Cardiac muscle cell (in vitro differentiated cells and primary cell): Measurements from ENCODE around the gene SRGAP1. TPM values are rescaled to one million over a fixed set of nuclear protein-coding genes. Genes with fewer than 3 reads are reported as not detected.
"Not testable (repeated sequence)": the region's sequence is repeated elsewhere in the genome, so short reads cannot be mapped to it uniquely, and the experiment has no call there.

Experiments used
- DNase-seq, 2 donors: peaks; one replicate each; pipeline versions ENCODE4 v3.0.0 to v3.0.0-alpha.2; 2010 to 2017; ENCODE audit warnings: low read depth in 1 of 2, low spot score in 1 of 2
- H3K27ac ChIP-seq: fragments of 200-600 bp; sonication (generic); 2 replicates; pipeline ENCODE4 v1.5.1; 2016
- H3K27me3 ChIP-seq: fragments of 200-600 bp; sonication (generic); 2 replicates; pipeline ENCODE4 v1.6.0; 2016; ENCODE audit warnings: control low read depth
- H3K36me3 ChIP-seq: fragments of 200-600 bp; sonication (generic); 2 replicates; pipeline ENCODE4 v1.5.1; 2016; ENCODE audit warnings: control low read depth
- H3K4me1 ChIP-seq: fragments of 200-600 bp; sonication (generic); 2 replicates; pipeline ENCODE4 v1.8.1; 2017; ENCODE audit warnings: low read depth, mild to moderate bottlenecking, mixed run types
- H3K4me3 ChIP-seq: fragments of 200-600 bp; sonication (generic); 2 replicates; pipeline ENCODE4 v1.5.1; 2016; ENCODE audit warnings: mild to moderate bottlenecking
- H3K9me3 ChIP-seq: fragments of 200-600 bp; sonication (generic); 2 replicates; pipeline ENCODE4 v1.5.1; 2017; ENCODE audit warnings: low read depth, mild to moderate bottlenecking, control low read depth
- polyA plus RNA-seq: library from polyadenylated mRNA; unstranded; fragments of >200 nt; fragmentation: Nextera tagmentation; extraction: Ambion mirVana; gene quantifications from 2 replicates; pipeline ENCODE4 v1.2.1, GENCODE V29; 2016
- total RNA-seq: library from RNA; depleted of rRNA; stranded (reverse); fragments of >200 nt; gene quantifications from 2 replicates; pipeline ENCODE4 v1.2.3, GENCODE V29; 2016
- TF ChIP-seq, protein P1 (sequence below): IDR thresholded peaks from 2 replicates; pipeline ENCODE4 v1.5.1; 2012; ENCODE audit warnings: low read depth, mild to moderate bottlenecking, low read length

Gene SRGAP1
- total and polyA plus RNA-seq, 2 experiments from 2014 or later = 2.7 to 3.9 TPM

DNA sequence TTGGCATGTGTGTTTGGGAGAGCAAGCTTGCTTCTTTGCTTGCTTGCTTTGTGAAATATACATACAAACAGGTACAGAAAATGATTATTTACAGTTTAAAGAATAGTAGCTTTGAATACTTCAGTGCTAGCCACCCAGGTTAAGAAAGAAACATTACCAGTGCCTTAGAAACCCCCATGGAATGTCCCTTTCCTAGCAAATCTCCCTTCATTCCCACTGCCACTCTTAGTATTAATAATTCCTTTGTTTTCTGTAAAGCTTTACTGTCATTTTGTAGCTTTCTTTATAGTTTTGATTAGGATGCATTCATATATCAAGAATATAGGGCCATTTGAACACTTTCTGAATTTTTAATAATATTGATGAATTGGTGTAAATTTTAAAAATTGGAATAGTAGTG, 9.5 kb downstream of the SRGAP1 start:
- no peak overlapping the region for H3K4me3 ChIP-seq
- no peak for DNase-seq
- no peak overlapping the region for H3K27ac ChIP-seq
- TF ChIP-seq, protein P1, sequence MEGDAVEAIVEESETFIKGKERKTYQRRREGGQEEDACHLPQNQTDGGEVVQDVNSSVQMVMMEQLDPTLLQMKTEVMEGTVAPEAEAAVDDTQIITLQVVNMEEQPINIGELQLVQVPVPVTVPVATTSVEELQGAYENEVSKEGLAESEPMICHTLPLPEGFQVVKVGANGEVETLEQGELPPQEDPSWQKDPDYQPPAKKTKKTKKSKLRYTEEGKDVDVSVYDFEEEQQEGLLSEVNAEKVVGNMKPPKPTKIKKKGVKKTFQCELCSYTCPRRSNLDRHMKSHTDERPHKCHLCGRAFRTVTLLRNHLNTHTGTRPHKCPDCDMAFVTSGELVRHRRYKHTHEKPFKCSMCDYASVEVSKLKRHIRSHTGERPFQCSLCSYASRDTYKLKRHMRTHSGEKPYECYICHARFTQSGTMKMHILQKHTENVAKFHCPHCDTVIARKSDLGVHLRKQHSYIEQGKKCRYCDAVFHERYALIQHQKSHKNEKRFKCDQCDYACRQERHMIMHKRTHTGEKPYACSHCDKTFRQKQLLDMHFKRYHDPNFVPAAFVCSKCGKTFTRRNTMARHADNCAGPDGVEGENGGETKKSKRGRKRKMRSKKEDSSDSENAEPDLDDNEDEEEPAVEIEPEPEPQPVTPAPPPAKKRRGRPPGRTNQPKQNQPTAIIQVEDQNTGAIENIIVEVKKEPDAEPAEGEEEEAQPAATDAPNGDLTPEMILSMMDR = no peak
- H3K36me3 ChIP-seq = no peaks in the 10 kb centered on the region
- H3K9me3 ChIP-seq = no peaks in the 10 kb centered on the region
- H3K4me1 ChIP-seq = no peaks in the 10 kb centered on the region
- no peaks in the 10 kb centered on the region for H3K27me3 ChIP-seq

GRCh38 chr12:63855299-63855698, 10.8 kb downstream of the SRGAP1 start:
- no peak for DNase-seq
- Histone ChIP-seq H3K9me3 (no peaks in the 10 kb centered on the region), H3K4me3 (no peak overlapping the region), H3K27ac (no peak overlapping the region), H3K4me1 (no peaks in the 10 kb centered on the region), H3K36me3 (no peaks in the 10 kb centered on the region), H3K27me3 (no peaks in the 10 kb centered on the region)
- TF ChIP-seq, protein P1 = no peak

GRCh38 chr12:63857771-63858670, 13.5 kb downstream of the SRGAP1 start:
- H3K4me3 ChIP-seq = no peak overlapping the region
- H3K36me3 ChIP-seq = no peaks in the 10 kb centered on the region
- H3K4me1 ChIP-seq = no peaks in the 10 kb centered on the region
- DNase-seq = peak in 1 of 2 donors; percentile 64
- TF ChIP-seq, protein P1 = no peak
- no peaks in the 10 kb centered on the region for H3K9me3 ChIP-seq
- no peak overlapping the region for H3K27ac ChIP-seq
- H3K27me3 ChIP-seq = no peaks in the 10 kb centered on the region

- not testable (repeated sequence) for H3K9me3 ChIP-seq, H3K27me3 ChIP-seq, H3K4me3 ChIP-seq, DNase-seq, H3K27ac ChIP-seq, H3K4me1 ChIP-seq, H3K36me3 ChIP-seq
Observed at GRCh38 chr12:63859880-63860279, 15.4 kb downstream of the SRGAP1 start.

DNA sequence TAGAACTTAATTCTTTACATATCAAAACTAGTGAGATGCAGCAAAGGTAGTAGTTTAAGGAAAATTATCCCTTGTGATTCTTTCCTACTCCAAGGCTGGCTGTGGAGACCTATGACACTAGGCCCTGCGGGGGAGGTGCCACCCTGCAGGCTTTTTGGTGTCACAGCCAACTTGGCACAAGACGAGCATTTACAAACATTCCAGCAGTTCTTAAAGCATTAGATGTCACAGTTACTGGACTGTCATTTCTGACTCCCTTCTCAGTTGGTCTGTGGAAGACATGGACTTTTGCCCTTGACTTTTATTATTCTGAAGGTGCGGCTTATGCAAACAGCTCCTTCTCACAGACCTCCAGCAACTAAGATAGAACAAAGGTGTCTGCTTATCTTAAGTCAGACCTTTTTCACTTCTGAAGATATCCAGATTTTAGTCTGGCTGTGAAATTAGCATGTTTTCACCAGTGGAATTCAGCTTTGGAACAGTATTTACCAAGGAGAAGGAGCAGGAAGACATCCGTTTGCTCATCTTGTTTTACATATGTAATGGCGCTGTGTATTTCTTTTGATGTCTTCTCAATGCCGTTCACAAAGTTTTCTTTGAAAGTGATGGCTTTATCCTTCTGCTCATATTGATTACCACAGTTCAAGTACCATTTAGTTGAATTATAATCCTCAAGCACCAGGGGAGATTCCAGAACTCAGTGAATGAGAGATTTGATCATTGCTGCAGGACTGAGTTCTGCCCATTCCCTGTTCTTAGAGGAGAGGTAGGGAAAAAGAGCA, 17.9 kb downstream of the SRGAP1 start:
- no peak for DNase-seq
- H3K27ac ChIP-seq = no peak overlapping the region
- TF ChIP-seq, protein P1 = no peak
- H3K36me3 ChIP-seq = no peaks in the 10 kb centered on the region
- H3K4me1 ChIP-seq = no peaks in the 10 kb centered on the region
- no peak overlapping the region for H3K4me3 ChIP-seq
- H3K9me3 ChIP-seq = no peaks in the 10 kb centered on the region
- no peaks in the 10 kb centered on the region for H3K27me3 ChIP-seq

GRCh38 chr12:63862969-63863230, 18.4 kb downstream of the SRGAP1 start:
- Histone ChIP-seq H3K4me3 (no peak overlapping the region), H3K27ac (no peak overlapping the region), H3K9me3 (no peaks in the 10 kb centered on the region), H3K27me3 (no peaks in the 10 kb centered on the region), H3K4me1 (no peaks in the 10 kb centered on the region), H3K36me3 (no peaks in the 10 kb centered on the region)
- TF ChIP-seq, protein P1 = no peak
- DNase-seq = no peak
